Measurements from ENCODE around the gene ABHD8. TPM values are rescaled to one million over a fixed set of nuclear protein-coding genes. Genes with fewer than 3 reads are reported as not detected.

ABHD8 gene
- total and polyA plus RNA-seq, 2 of the 13 experiments (the other 11 are each of a cell fraction or from before 2014, with no cell fraction given): 6.3 to 7.2 TPM

GRCh38 chr19:17325133-17325532 is 21.9 kb upstream of the ABHD8 start:
- 97% methylated on average over 14 of the region's 20 CpGs for WGBS (ENCODE audit: low lambda C conversion rate)
- Histone ChIP-seq H3K27ac (ENCODE audit: extremely low read length, insufficient read depth, low read length) (no peak overlapping the region), H3K9ac (ENCODE audit: insufficient read depth, low read depth, low read length) (no peak overlapping the region), H2AFZ (ENCODE audit: low read length) (no peak overlapping the region), H3K4me3 (replicated peaks in 1 of 3; ENCODE audit: insufficient read depth in 1 of 3, low read depth in 2 of 3, low read length in 3 of 3) (no peak overlapping the region), H3K4me2 (ENCODE audit: low read depth, low read length) (no peak overlapping the region), H3K9me3 (ENCODE audit: low read length) (no peaks in the 10 kb centered on the region), H3K27me3 (ENCODE audit: control insufficient read depth in 1 of 2, insufficient read depth in 2 of 2, low read length in 2 of 2) (no peaks in the 10 kb centered on the region), H3K79me2 (ENCODE audit: insufficient read depth, low read length) (no peaks in the 10 kb centered on the region), H4K20me1 (ENCODE audit: insufficient read depth, low read length) (no peaks in the 10 kb centered on the region), H3K4me1 (ENCODE audit: insufficient read depth, low read length) (no peaks in the 10 kb centered on the region), H3K36me3 (replicated peaks in 1 of 2; ENCODE audit: control insufficient read depth in 1 of 2, insufficient read depth in 2 of 2, low read length in 2 of 2) (peaks cover 3 to 15% of the 10 kb centered on the region in 2 experiments; a peak in 2 of 5 replicates)
- no peak for DNase-seq (ENCODE audit: low spot score)
- ChIA-PET POLR2A (no interaction called here), CTCF (ENCODE audit: low intra/inter-chr PET ratio, low total read pairs) (no interaction called here)
- intact Hi-C loops (cut with micrococcal nuclease; ENCODE audit: unreplicated experiment): no loop called here
- no TSS peak for BruUV-seq (replicated peaks)
- TF ChIP-seq GTF3A (CRISPR knock-in tag; conservative IDR thresholded peaks at IDR 0.05) (no peak), AGO2 (optimal IDR thresholded peaks at IDR 0.05; ENCODE audit: low read depth, low read length) (peak; percentile 34)
- TF ChIP-seq, protein P1, sequence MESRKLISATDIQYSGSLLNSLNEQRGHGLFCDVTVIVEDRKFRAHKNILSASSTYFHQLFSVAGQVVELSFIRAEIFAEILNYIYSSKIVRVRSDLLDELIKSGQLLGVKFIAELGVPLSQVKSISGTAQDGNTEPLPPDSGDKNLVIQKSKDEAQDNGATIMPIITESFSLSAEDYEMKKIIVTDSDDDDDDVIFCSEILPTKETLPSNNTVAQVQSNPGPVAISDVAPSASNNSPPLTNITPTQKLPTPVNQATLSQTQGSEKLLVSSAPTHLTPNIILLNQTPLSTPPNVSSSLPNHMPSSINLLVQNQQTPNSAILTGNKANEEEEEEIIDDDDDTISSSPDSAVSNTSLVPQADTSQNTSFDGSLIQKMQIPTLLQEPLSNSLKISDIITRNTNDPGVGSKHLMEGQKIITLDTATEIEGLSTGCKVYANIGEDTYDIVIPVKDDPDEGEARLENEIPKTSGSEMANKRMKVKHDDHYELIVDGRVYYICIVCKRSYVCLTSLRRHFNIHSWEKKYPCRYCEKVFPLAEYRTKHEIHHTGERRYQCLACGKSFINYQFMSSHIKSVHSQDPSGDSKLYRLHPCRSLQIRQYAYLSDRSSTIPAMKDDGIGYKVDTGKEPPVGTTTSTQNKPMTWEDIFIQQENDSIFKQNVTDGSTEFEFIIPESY (CRISPR knock-in tag; IDR thresholded peaks at IDR 0.05): peak; percentile 65; the same call in 1 of the 2 replicates
- ATAC-seq: no peak
- FAIRE-seq: no peak
- in situ Hi-C loops (cut with HindIII; ENCODE audit: extremely low pct_ligation_motif_present, low pct_unique_long_range_greater_than_20kb): no loop called here

DNA sequence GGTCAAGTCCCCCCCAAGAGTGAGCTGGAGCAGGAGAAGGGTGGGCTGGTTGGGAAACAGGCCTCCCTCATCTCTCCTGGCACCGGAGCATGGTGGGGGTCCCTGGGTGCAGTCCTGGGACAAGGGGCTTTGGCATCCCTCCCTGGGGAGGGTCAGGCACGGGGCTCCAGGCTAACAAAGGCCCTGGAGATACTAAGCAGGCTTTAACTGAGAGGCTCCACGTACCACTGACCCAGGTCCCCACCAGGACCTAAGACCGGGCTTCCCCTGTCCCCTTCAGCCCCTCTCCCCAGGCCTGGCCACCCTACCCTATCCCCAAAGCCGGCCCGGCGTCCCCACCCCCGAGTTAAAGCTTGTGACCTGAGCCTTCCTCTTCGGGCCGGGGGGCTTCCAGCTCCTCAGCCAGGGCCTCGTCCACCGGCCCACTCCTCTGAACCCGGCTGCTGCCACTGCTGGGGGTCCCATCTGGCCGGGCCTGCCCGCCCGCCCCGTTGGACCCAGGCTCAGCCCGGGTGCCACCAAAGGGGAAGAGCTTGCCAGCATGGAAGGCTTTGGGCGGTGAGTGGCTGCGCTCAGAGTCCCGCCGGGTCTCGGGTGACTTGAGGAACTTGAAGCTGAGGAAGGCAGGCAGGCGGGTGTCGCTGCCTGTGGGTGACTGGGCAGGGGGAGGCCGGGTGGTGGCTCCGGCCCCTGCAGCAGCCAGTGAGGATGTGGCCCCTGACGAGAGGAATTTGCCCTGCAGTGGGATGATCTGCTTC is 21.3 kb upstream of the ABHD8 start:
- Histone ChIP-seq H2AFZ (ENCODE audit: low read length) (no peak overlapping the region), H4K20me1 (ENCODE audit: insufficient read depth, low read length) (no peaks in the 10 kb centered on the region), H3K79me2 (ENCODE audit: insufficient read depth, low read length) (no peaks in the 10 kb centered on the region), H3K27me3 (ENCODE audit: control insufficient read depth in 1 of 2, insufficient read depth in 2 of 2, low read length in 2 of 2) (no peaks in the 10 kb centered on the region), H3K36me3 (replicated peaks in 1 of 2; ENCODE audit: control insufficient read depth in 1 of 2, insufficient read depth in 2 of 2, low read length in 2 of 2) (peaks cover 3 to 19% of the 10 kb centered on the region in 2 experiments; a peak in 2 of 5 replicates), H3K9ac (ENCODE audit: insufficient read depth, low read depth, low read length) (no peak overlapping the region), H3K4me3 (replicated peaks in 1 of 3; ENCODE audit: insufficient read depth in 1 of 3, low read depth in 2 of 3, low read length in 3 of 3) (no peak overlapping the region), H3K27ac (ENCODE audit: extremely low read length, insufficient read depth, low read length) (no peak overlapping the region), H3K4me2 (ENCODE audit: low read depth, low read length) (no peak overlapping the region), H3K9me3 (ENCODE audit: low read length) (no peaks in the 10 kb centered on the region), H3K4me1 (ENCODE audit: insufficient read depth, low read length) (no peaks in the 10 kb centered on the region)
- FAIRE-seq (no peak), ATAC-seq (no peak), DNase-seq (ENCODE audit: low spot score) (no peak)
- in situ Hi-C loops (cut with HindIII; ENCODE audit: extremely low pct_ligation_motif_present, low pct_unique_long_range_greater_than_20kb): no loop called here
- 95% methylated on average over 15 of the region's 28 CpGs for WGBS (ENCODE audit: low lambda C conversion rate)
- POLR2A ChIA-PET: interaction anchor here (1.0 kb wide), 1 partner anchor 8 kb away, joined by 5 read pairs; no protein-coding TSS in a partner anchor
- no TSS peak for BruUV-seq (replicated peaks)
- CTCF ChIA-PET (ENCODE audit: low intra/inter-chr PET ratio, low total read pairs): no interaction called here
- intact Hi-C loops (cut with micrococcal nuclease; ENCODE audit: unreplicated experiment): no loop called here
- TF ChIP-seq AGO2 (optimal IDR thresholded peaks at IDR 0.05; ENCODE audit: low read depth, low read length): peak; percentile 30
- 0 out of 2 replicates have a peak, but pooled peaks have one; percentile 28 for TF ChIP-seq RBFOX2 (IDR thresholded peaks at IDR 0.05; ENCODE audit: low read depth, low read length)
- no peak for TF ChIP-seq RELA (CRISPR knock-in tag; IDR thresholded peaks at IDR 0.05)
